IPS DF 6.9 (cell line): ENCODE data around the gene C1QTNF9.

Experiments
- DNase-seq: peaks from one replicate; pipeline ENCODE4 v3.0.0-alpha.2; 2013; ENCODE audit warnings: low read depth, low spot score
- H3K27ac ChIP-seq: one replicate; pipeline ENCODE4 v1.5.1; 2013; ENCODE audit warnings: low read length, control low read depth
- H3K27me3 ChIP-seq: 2 replicates; pipeline ENCODE4 v1.6.1; 2013; ENCODE audit warnings: mild to moderate bottlenecking, low read length; ENCODE audit not compliant: control insufficient read depth, insufficient read depth
- H3K36me3 ChIP-seq: 2 replicates; pipeline ENCODE4 v1.6.1; 2013; ENCODE audit warnings: low read length; ENCODE audit not compliant: control insufficient read depth, insufficient read depth
- H3K4me1 ChIP-seq: 2 replicates; pipeline ENCODE4 v1.6.1; 2013; ENCODE audit warnings: low read length; ENCODE audit not compliant: control insufficient read depth, insufficient read depth
- H3K4me3 ChIP-seq: 2 replicates; pipeline ENCODE4 v1.5.1; 2013; ENCODE audit warnings: mild to moderate bottlenecking, low read length
- H3K9me3 ChIP-seq: 2 replicates; pipeline ENCODE4 v1.6.1; 2013; ENCODE audit warnings: low read length, inconsistent platforms; ENCODE audit not compliant: control insufficient read depth, insufficient read depth
- WGBS: extraction: QIAGEN DNeasy Blood & Tissue Kit; methylation state at CpG from one replicate; pipeline ENCODE4 v1.1.7; 2013; ENCODE audit warnings: mixed read lengths, missing lambda C conversion rate; ENCODE audit not compliant: insufficient read length, insufficient coverage; 5-methylcytosine and 5-hydroxymethylcytosine counted together

The C1QTNF9 gene

DNA sequence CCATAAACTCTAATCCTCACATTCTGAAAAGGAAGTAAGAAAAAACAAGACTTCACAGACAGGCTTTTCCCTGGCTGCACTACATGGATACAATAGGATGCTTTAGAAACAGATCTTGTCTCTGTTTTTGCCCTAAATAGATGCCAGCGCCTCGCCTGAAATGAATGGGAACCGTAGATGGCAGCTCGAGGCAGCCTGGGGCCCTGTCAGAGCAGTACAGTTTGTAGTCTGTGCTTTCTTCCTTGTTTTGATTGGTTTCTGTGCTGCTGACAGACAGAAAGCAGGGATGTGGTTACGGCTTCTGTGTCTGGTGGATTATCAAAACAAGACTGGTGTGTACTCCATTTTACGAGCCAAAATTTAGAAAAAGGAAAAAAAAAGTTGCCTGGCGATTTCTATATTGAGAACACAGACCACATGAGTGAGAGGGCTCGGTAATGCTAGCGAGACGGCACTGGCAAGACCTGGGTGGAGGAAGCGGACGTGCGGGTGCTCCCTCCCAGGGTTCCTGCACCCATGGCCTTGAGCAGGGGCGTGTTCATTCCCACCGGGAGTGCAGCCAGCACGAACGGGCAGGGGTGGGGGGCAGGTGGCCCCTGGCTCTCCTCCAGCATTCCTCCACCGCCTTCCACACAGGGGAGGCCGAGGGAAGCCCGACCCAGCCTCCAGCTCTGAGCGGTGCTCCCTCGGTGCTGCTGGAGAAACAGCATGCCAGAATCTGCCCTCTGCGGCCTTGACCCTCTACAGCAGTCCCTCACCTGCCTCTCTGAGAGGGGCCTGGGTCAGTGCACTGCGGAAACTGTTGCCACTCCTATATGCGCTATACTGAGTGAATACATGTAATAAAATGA lies 37.6 kb upstream of the C1QTNF9 start:
- H3K4me1 ChIP-seq = no peaks in the 10 kb centered on the region

DNA sequence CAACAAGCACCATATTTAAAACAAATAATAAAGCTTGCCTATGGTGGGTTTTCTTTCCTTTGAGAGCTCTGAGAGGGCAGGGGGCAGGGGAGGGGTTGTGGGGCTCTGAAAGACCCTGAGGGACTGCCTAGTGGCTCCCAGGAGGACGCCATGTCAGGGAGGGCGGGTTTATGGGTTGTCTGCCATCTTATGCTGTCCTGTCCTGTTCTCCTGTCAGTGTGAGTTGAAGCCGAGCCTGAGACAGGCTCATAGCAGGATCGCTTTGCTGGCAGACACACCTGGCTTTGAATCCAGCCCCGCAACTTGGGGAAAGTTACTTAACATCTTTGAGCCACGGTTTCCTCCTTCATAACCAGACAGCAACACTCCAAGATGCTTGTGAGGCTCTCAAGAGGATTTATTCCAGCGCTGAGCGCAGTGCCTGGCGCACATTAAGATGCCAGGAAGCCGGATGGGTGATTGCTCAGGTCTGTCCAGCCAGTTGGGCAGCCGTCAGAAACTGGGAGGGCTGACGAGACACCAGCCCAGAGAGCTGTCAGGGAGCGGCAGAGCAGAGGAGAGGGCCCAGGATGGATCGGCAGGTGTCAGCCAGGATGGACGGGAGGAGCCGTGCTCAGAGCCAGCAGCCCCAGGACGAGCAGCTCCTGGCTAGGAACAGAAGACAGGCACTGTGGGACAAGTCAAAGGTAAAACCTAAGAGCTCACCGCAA lies 36.8 kb upstream of the C1QTNF9 start:
- no peaks in the 10 kb centered on the region for H3K4me1 ChIP-seq
- H3K4me3 ChIP-seq = no peak overlapping the region
- WGBS = no CpG with 5 or more reads among the region's 18 CpGs
- H3K36me3 ChIP-seq = no peaks in the 10 kb centered on the region
- H3K27ac ChIP-seq = no peak overlapping the region
- H3K27me3 ChIP-seq = no peaks in the 10 kb centered on the region
- no peak for DNase-seq
- no peaks in the 10 kb centered on the region for H3K9me3 ChIP-seq

More for the DNA sequence above, 37.6 kb upstream of the C1QTNF9 start:
- H3K9me3 ChIP-seq = no peaks in the 10 kb centered on the region
- DNase-seq = no peak
- H3K27me3 ChIP-seq = no peaks in the 10 kb centered on the region
- no peak overlapping the region for H3K4me3 ChIP-seq
- no peak overlapping the region for H3K27ac ChIP-seq
- H3K36me3 ChIP-seq = no peaks in the 10 kb centered on the region
- WGBS = no CpG with 5 or more reads among the region's 25 CpGs

DNA sequence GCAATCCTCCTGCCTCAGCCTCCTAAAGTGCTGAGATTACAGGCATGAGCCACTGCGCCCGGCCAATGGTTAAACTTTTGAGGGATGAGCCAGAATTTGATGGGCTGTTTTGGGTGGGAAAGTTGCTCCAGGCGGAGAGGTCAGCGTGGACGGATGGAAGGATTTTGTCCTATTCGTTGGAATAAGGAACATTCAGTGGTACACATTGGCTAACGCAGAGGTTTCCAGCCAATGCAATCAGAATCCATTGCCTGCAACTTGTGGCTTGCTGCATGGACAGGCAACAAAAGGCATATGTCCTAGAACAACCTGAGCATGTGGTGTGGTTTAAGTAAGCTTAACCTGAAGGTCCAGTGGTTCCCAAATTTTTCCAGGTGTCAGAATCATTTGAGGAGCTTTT lies 35.5 kb upstream of the C1QTNF9 start:
- Histone ChIP-seq H3K36me3 (no peaks in the 10 kb centered on the region), H3K27ac (no peak overlapping the region), H3K4me3 (no peak overlapping the region), H3K9me3 (no peaks in the 10 kb centered on the region), H3K27me3 (no peaks in the 10 kb centered on the region), H3K4me1 (no peaks in the 10 kb centered on the region)
- WGBS = no CpG with 5 or more reads among the region's 7 CpGs
- DNase-seq = no peak

DNA sequence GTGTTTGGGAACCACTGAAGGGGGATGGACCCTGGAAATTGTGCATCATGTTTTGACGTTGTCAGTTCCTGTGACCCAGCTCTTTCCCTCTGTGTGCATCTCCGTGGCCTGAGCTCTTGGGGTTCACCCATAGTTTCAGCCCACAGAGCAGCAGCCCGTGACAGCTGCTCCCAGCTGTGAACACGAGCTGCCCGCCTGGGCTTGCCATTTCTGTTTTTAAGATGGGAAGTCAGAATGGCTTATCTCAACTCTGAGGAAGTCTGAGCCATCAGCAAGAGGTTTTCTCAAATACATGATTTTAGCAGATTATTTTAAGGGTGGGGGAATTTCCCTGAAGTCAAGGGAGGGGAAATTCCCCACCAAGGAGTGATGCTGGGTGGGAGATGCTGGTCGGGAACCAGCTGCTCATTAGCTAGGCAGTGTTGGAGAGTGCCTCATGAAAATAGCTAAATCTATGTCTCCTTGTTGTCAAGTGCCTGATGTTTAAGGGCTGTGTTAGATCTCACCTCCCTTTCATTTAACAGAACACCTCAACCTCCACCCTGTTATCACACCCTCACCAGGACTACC lies 34.8 kb upstream of the C1QTNF9 start:
- H3K36me3 ChIP-seq = no peaks in the 10 kb centered on the region
- no peaks in the 10 kb centered on the region for H3K27me3 ChIP-seq
- H3K9me3 ChIP-seq = no peaks in the 10 kb centered on the region
- H3K4me1 ChIP-seq = no peaks in the 10 kb centered on the region
- H3K27ac ChIP-seq = no peak overlapping the region
- H3K4me3 ChIP-seq = no peak overlapping the region
- no CpG with 5 or more reads among the region's 6 CpGs for WGBS
- DNase-seq = no peak

DNA sequence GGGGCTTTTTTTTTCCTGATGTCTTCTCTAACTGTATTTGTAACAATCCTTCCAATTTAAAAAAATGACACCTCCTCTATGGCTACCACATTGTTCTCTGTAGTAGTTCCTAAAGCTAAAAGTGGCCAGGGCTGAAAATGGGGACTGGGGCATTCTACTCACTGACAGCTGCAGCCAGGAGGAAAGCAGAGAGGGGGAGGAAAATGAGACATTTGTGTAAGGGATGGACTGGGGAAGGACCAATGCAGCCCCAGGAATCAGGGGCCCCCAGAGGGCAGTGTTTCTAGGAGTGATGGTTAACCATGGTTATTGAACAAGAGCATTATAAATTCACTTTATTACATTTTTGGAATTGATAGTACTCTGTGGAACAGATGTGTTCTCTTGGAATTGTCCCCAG lies 34.3 kb upstream of the C1QTNF9 start:
- no peak overlapping the region for H3K27ac ChIP-seq

DNA sequence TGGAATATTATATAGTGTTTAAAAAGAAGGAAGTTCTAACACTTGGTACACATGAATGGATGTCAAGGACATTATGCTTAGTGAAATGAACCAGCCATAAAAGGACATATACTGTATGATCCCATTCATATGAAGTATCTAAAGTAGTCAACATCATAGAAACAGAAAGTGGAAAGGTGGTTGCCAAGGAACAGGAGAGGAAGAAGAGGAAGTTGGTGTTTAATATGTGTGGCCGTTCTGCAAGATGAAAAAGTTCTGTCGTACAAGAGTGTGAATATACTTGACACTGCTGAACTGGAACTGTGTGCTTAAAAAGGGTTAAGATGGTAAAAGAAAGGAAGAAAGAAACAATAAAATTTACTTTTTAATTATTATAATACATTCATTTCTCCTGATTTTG lies 33.1 kb upstream of the C1QTNF9 start:
- Histone ChIP-seq H3K27ac (no peak overlapping the region), H3K27me3 (no peaks in the 10 kb centered on the region), H3K9me3 (no peaks in the 10 kb centered on the region), H3K36me3 (no peaks in the 10 kb centered on the region), H3K4me1 (no peaks in the 10 kb centered on the region), H3K4me3 (no peak overlapping the region)
- whole genome bisulfite sequencing = no CpG with 5 or more reads among the region's 2 CpGs
- no peak for DNase-seq

More for the DNA sequence above, 34.3 kb upstream of the C1QTNF9 start:
- Histone ChIP-seq H3K36me3 (no peaks in the 10 kb centered on the region), H3K9me3 (no peaks in the 10 kb centered on the region), H3K4me3 (no peak overlapping the region), H3K4me1 (no peaks in the 10 kb centered on the region), H3K27me3 (no peaks in the 10 kb centered on the region)
- DNase-seq = no peak

DNA sequence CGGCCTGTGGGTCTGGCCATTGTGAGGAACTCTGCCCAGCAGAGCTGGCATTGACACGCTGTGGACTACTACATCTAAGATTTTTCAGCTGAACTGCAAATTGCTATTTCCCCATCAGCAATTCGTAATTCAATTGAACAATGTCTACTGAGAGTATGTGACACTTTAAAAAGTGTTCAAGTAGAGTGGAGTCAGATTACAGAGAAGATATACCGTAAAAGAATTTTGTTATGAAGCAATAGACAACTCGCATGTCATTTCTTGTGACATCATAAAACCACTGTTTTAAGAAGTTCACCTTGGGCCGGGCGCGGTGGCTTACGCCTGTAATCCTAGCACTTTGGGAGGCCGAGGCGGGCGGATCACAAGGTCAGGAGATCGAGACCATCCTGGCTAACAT lies 32.5 kb upstream of the C1QTNF9 start:
- no peak overlapping the region for H3K27ac ChIP-seq
- H3K27me3 ChIP-seq = no peaks in the 10 kb centered on the region
- no peaks in the 10 kb centered on the region for H3K36me3 ChIP-seq
- no peak for DNase-seq
- no peaks in the 10 kb centered on the region for H3K9me3 ChIP-seq
- WGBS = no CpG with 5 or more reads among the region's 13 CpGs
- no peak overlapping the region for H3K4me3 ChIP-seq
- H3K4me1 ChIP-seq = no peaks in the 10 kb centered on the region

DNA sequence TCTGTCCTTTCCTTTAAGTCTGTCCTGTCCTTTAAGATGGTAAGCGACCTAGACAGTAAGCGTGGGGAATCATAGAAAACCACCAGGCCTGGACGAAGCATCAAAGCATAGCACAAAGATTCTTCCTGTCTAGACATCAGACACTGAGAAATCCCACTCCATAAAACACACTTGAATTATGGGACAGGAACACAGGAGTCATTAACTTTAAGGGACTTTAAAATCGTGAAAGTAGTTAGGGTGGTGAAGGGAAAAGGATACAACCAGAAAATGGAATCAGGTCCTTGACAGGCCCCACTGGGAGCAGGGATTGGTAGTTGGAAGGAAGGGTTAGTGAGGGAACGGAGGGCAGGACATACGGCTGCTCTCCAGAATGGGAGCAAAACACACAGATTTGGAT lies 31.6 kb upstream of the C1QTNF9 start:
- Histone ChIP-seq H3K4me3 (no peak overlapping the region), H3K9me3 (no peaks in the 10 kb centered on the region), H3K27ac (no peak overlapping the region), H3K36me3 (no peaks in the 10 kb centered on the region), H3K4me1 (no peaks in the 10 kb centered on the region), H3K27me3 (no peaks in the 10 kb centered on the region)
- WGBS = no CpG with 5 or more reads among the region's 6 CpGs
- DNase-seq = no peak

DNA sequence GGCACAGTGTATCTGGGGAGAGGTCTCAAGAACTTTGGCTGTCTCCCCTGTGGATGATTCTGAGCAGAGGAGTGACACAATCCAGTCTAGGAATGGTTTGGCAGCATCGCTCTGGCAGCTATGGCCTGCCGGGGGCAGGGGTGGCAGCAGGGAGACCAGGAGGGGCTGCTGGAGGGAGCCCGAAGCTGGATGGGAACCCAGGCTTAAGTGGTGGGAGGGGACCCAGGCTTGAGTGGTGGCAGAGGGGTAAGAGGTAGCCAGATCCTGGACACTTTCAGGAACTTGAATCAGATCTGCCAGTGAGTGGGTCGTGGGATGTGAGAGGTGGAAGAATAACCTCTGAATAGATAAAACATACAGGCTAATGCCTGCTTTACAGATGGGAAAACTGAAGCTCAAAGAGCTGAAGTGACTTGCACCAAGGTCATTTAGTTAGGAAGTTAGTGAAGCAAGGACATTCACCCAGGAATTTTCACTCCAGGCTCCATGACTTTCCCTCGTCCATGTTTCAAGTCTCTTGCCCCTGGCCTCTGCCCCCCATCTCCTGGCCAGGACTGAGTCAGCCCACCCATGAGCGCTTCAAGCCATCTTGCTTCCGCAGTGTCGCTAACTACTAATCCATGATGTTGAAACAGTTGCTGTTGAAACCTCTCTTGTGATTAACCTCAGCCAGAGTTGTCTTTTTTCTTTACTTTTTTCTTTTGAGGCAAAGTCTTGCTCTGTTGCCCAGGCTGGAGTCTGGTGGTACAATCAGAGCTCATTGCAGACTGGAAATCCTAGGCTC lies 29.9 kb upstream of the C1QTNF9 start:
- no CpG with 5 or more reads among the region's 8 CpGs for WGBS
- Histone ChIP-seq H3K36me3 (no peaks in the 10 kb centered on the region), H3K27ac (no peak overlapping the region), H3K4me1 (no peaks in the 10 kb centered on the region), H3K4me3 (no peak overlapping the region), H3K9me3 (no peaks in the 10 kb centered on the region), H3K27me3 (no peaks in the 10 kb centered on the region)
- no peak for DNase-seq

DNA sequence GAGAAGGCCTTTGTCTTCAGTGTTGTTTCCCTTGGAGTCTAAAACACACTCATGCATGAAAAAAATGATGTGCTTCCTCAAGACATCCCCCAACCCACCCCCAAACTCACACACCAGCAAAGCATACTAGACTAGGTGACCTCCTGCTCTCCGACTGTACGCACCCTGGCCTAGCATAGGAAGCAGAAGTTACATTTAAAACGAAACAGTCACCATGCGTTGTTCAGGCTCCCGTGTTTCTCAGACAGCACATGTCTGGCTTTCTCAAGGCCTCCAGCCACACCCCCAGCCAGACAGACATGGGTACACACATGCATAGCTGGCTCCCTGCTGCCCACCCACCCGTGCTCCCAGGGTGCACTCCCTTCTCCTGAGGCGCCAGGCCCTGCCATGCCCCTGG lies 28.7 kb upstream of the C1QTNF9 start:
- Histone ChIP-seq H3K27me3 (no peaks in the 10 kb centered on the region), H3K27ac (no peak overlapping the region), H3K36me3 (no peaks in the 10 kb centered on the region), H3K9me3 (no peaks in the 10 kb centered on the region), H3K4me3 (no peak overlapping the region), H3K4me1 (no peaks in the 10 kb centered on the region)
- WGBS = no CpG with 5 or more reads among the region's 7 CpGs
- no peak for DNase-seq
